ENCODE measurements around the gene HIPK1.
"Not testable (repeated sequence)": the region's sequence is repeated elsewhere in the genome, so short reads cannot be mapped to it uniquely, and the experiment has no call there.

Gene HIPK1

GRCh38 chr1:114010433-114011184, 81.5 kb downstream of the HIPK1 start:
- DNase-seq (ENCODE audit: extremely low read depth, low read depth), result no peak
- TF ChIP-seq CTCF (IDR thresholded peaks at IDR 0.05; ENCODE audit: low read depth, low read length), result no peak

GRCh38 chr1:114011796-114012195, 82.7 kb downstream of the HIPK1 start:
- DNase-seq (ENCODE audit: extremely low read depth, low read depth), result no peak
- no peak for TF ChIP-seq CTCF (IDR thresholded peaks at IDR 0.05; ENCODE audit: low read depth, low read length)

GRCh38 chr1:114015075-114015474, 86.0 kb downstream of the HIPK1 start:
- TF ChIP-seq CTCF (IDR thresholded peaks at IDR 0.05; ENCODE audit: low read depth, low read length), result no peak
- no peak for DNase-seq (ENCODE audit: extremely low read depth, low read depth)

GRCh38 chr1:114019724-114020123, 90.6 kb downstream of the HIPK1 start:
- DNase-seq (ENCODE audit: extremely low read depth, low read depth), result not testable (repeated sequence)

GRCh38 chr1:114021665-114022099, 92.6 kb downstream of the HIPK1 start:
- no peak for TF ChIP-seq CTCF (IDR thresholded peaks at IDR 0.05; ENCODE audit: low read depth, low read length)
- no peak for DNase-seq (ENCODE audit: extremely low read depth, low read depth)

GRCh38 chr1:114022877-114023276, 93.8 kb downstream of the HIPK1 start:
- no peak for TF ChIP-seq CTCF (IDR thresholded peaks at IDR 0.05; ENCODE audit: low read depth, low read length)
- no peak for DNase-seq (ENCODE audit: extremely low read depth, low read depth)

- DNase-seq (ENCODE audit: extremely low read depth, low read depth), result no peak
- no peak for TF ChIP-seq CTCF (IDR thresholded peaks at IDR 0.05; ENCODE audit: low read depth, low read length)
Measured at GRCh38 chr1:114023377-114023776, 94.3 kb downstream of the HIPK1 start.

- TF ChIP-seq CTCF (IDR thresholded peaks at IDR 0.05; ENCODE audit: low read depth, low read length), result no peak
- DNase-seq (ENCODE audit: extremely low read depth, low read depth), result no peak
Measured at GRCh38 chr1:114024049-114024448, 94.9 kb downstream of the HIPK1 start.

All from AG09319 (cell line).